ENCODE data around the gene GRIK5. TPM values are rescaled to one million over a fixed set of nuclear protein-coding genes. Genes with fewer than 3 reads are reported as not detected.

GRIK5 gene
- total and polyA plus RNA-seq, 4 donors, result 0.26 to 1.6 (median 0.55) TPM

DNA sequence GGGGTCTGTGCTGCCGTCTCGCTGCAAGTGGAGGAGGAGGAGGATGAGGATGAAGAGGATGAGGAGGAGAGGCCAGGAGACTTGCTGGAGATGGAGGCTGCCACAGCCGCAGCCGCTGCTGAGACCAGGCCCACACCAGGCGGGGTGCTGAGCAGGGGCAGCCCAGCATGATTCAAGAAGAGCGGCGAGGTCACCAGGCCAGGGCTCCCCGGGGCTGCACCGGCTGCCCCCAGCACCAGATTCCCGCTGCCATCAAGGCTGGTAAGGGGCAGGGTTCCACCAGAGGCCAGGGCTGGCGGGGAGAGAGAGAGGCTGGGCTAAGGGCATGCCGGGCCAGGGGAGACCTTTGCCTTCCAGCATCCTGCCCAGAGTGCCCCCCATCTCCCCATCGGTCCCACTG, 21.3 kb upstream of the GRIK5 start:
- WGBS, 2 donors, result 87 to 94% methylated on average over 13 of the region's 13 CpGs
- H3K9ac ChIP-seq (ENCODE audit: insufficient read depth in 1 of 2, low read length in 2 of 2), result no peak overlapping the region
- TF ChIP-seq CTCF (IDR thresholded peaks at IDR 0.05; ENCODE audit: control extremely low read depth, extremely low read depth), result no peak
- peaks cover 0 to 1% (median 0%) of the 10 kb centered on the region in 4 donors for H3K36me3 ChIP-seq (ENCODE audit: control insufficient read depth in 4 of 4, insufficient read depth in 4 of 4, low read length in 4 of 4)
- no peaks in the 10 kb centered on the region for H3K9me3 ChIP-seq (ENCODE audit: control insufficient read depth in 4 of 4, insufficient read depth in 3 of 4, low read length in 3 of 4)
- no peak for DNase-seq
- no peak overlapping the region for H3K4me3 ChIP-seq
- H3K27me3 ChIP-seq (ENCODE audit: control insufficient read depth in 3 of 3, insufficient read depth in 3 of 3, low read length in 2 of 3), result peaks cover 0 to 2% (median 0%) of the 10 kb centered on the region in 3 donors
- no peak overlapping the region for H3K27ac ChIP-seq (ENCODE audit: low read depth in 1 of 2, low read length in 1 of 2)
- peaks cover 0 to 4% (median 0%) of the 10 kb centered on the region in 5 donors for H3K4me1 ChIP-seq (ENCODE audit: control insufficient read depth in 5 of 5, insufficient read depth in 5 of 5, low read length in 5 of 5)
- ATAC-seq (ENCODE audit: insufficient read depth, low FRiP score), result no peak

GRCh38 chr19:42090672-42091071, 20.7 kb upstream of the GRIK5 start:
- Histone ChIP-seq H3K9me3 (ENCODE audit: control insufficient read depth in 4 of 4, insufficient read depth in 3 of 4, low read length in 3 of 4) (no peaks in the 10 kb centered on the region), H3K4me3 (no peak overlapping the region), H3K27ac (ENCODE audit: low read depth in 1 of 2, low read length in 1 of 2) (no peak overlapping the region), H3K36me3 (ENCODE audit: control insufficient read depth in 4 of 4, insufficient read depth in 4 of 4, low read length in 4 of 4) (peaks cover 0 to 1% (median 0%) of the 10 kb centered on the region in 4 donors), H3K4me1 (ENCODE audit: control insufficient read depth in 5 of 5, insufficient read depth in 5 of 5, low read length in 5 of 5) (peaks cover 0 to 4% (median 0%) of the 10 kb centered on the region in 5 donors), H3K27me3 (ENCODE audit: control insufficient read depth in 3 of 3, insufficient read depth in 3 of 3, low read length in 2 of 3) (no peaks in the 10 kb centered on the region), H3K9ac (ENCODE audit: insufficient read depth in 1 of 2, low read length in 2 of 2) (no peak overlapping the region)
- DNase-seq (no peak), ATAC-seq (ENCODE audit: insufficient read depth, low FRiP score) (no peak)
- TF ChIP-seq CTCF (IDR thresholded peaks at IDR 0.05; ENCODE audit: control extremely low read depth, extremely low read depth), result no peak
- WGBS, 2 donors, result 63 to 66% methylated on average over 9 of the region's 9 CpGs

GRCh38 chr19:42089772-42090171, 19.8 kb upstream of the GRIK5 start:
- no peaks in the 10 kb centered on the region for H3K36me3 ChIP-seq (ENCODE audit: control insufficient read depth in 4 of 4, insufficient read depth in 4 of 4, low read length in 4 of 4)
- 94% methylated on average over 13 of the region's 13 CpGs for WGBS, 2 donors
- no peaks in the 10 kb centered on the region for H3K27me3 ChIP-seq (ENCODE audit: control insufficient read depth in 3 of 3, insufficient read depth in 3 of 3, low read length in 2 of 3)
- no peak overlapping the region for H3K4me3 ChIP-seq
- H3K9ac ChIP-seq (ENCODE audit: insufficient read depth in 1 of 2, low read length in 2 of 2), result no peak overlapping the region
- ATAC-seq (ENCODE audit: insufficient read depth, low FRiP score) (no peak), DNase-seq (no peak)
- no peak overlapping the region for H3K27ac ChIP-seq (ENCODE audit: low read depth in 1 of 2, low read length in 1 of 2)
- peaks cover 0 to 4% (median 0%) of the 10 kb centered on the region in 5 donors for H3K4me1 ChIP-seq (ENCODE audit: control insufficient read depth in 5 of 5, insufficient read depth in 5 of 5, low read length in 5 of 5)
- no peak for TF ChIP-seq CTCF (IDR thresholded peaks at IDR 0.05; ENCODE audit: control extremely low read depth, extremely low read depth)
- no peaks in the 10 kb centered on the region for H3K9me3 ChIP-seq (ENCODE audit: control insufficient read depth in 4 of 4, insufficient read depth in 3 of 4, low read length in 3 of 4)

- H3K9ac ChIP-seq (ENCODE audit: insufficient read depth in 1 of 2, low read length in 2 of 2), result no peak overlapping the region
- H3K27ac ChIP-seq (ENCODE audit: low read depth in 1 of 2, low read length in 1 of 2), result no peak overlapping the region
These were observed 19.3 kb upstream of the GRIK5 start for GRCh38 chr19:42089191-42089750.

More at GRCh38 chr19:42089191-42089750, 19.3 kb upstream of the GRIK5 start:
- Histone ChIP-seq H3K9me3 (ENCODE audit: control insufficient read depth in 4 of 4, insufficient read depth in 3 of 4, low read length in 3 of 4) (no peaks in the 10 kb centered on the region), H3K4me3 (no peak overlapping the region), H3K27me3 (ENCODE audit: control insufficient read depth in 3 of 3, insufficient read depth in 3 of 3, low read length in 2 of 3) (no peaks in the 10 kb centered on the region), H3K36me3 (ENCODE audit: control insufficient read depth in 4 of 4, insufficient read depth in 4 of 4, low read length in 4 of 4) (no peaks in the 10 kb centered on the region), H3K4me1 (ENCODE audit: control insufficient read depth in 5 of 5, insufficient read depth in 5 of 5, low read length in 5 of 5) (peaks cover 0 to 4% (median 0%) of the 10 kb centered on the region in 5 donors)
- 80 to 90% methylated on average over 13 of the region's 13 CpGs for WGBS, 2 donors
- TF ChIP-seq CTCF (IDR thresholded peaks at IDR 0.05; ENCODE audit: control extremely low read depth, extremely low read depth), result no peak
- ATAC-seq (ENCODE audit: insufficient read depth, low FRiP score), result no peak
- DNase-seq, result no peak

Data from lung (tissue), 12 donors.